Measurements from ENCODE around the gene PTPRK. TPM values are rescaled to one million over a fixed set of nuclear protein-coding genes. Genes with fewer than 3 reads are reported as not detected.

PTPRK gene
- total and polyA plus RNA-seq, 12 donors = 3.2 to 22.4 (median 15.0) TPM

GRCh38 chr6:128499079-128499731 lies 21.2 kb downstream of the PTPRK start:
- no peaks in the 10 kb centered on the region for H3K9me3 ChIP-seq (replicated peaks in 1 of 3)
- H3K4me1 ChIP-seq (replicated peaks in 1 of 2) = no peaks in the 10 kb centered on the region
- DNase-seq = no peak

GRCh38 chr6:128498234-128498633 lies 22.2 kb downstream of the PTPRK start:
- H3K27me3 ChIP-seq = no peaks in the 10 kb centered on the region
- TF ChIP-seq CTCF (IDR thresholded peaks at IDR 0.05) (no peak), POLR2A (IDR thresholded peaks at IDR 0.05) (no peak)
- DNase-seq = no peak
- intact Hi-C loops (cut with DNase I) = no loop called here
- H3K27ac ChIP-seq = no peak overlapping the region
- H3K4me3 ChIP-seq = no peak overlapping the region
- H3K4me1 ChIP-seq (replicated peaks in 1 of 2) = no peaks in the 10 kb centered on the region
- WGBS, 4 donors = 65 to 73% (median 68%) methylated on average over 2 of the region's 2 CpGs
- no peaks in the 10 kb centered on the region for H3K36me3 ChIP-seq (replicated peaks in 1 of 2)
- no peaks in the 10 kb centered on the region for H3K9me3 ChIP-seq (replicated peaks in 1 of 3)

More at GRCh38 chr6:128499079-128499731, 21.2 kb downstream of the PTPRK start:
- intact Hi-C loops (cut with DNase I) = no loop called here
- Histone ChIP-seq H3K4me3 (no peak overlapping the region), H3K36me3 (replicated peaks in 1 of 2) (no peaks in the 10 kb centered on the region), H3K27ac (no peak overlapping the region), H3K27me3 (no peaks in the 10 kb centered on the region)
- 74 to 83% (median 77%) methylated on average over 4 of the region's 4 CpGs for WGBS, 4 donors
- TF ChIP-seq CTCF (IDR thresholded peaks at IDR 0.05) (no peak), POLR2A (IDR thresholded peaks at IDR 0.05) (no peak)

GRCh38 chr6:128495536-128496333 lies 24.7 kb downstream of the PTPRK start:
- WGBS, 4 donors = 92 to 95% (median 94%) methylated on average over 6 of the region's 6 CpGs
- no peaks in the 10 kb centered on the region for H3K36me3 ChIP-seq (replicated peaks in 1 of 2)
- no peaks in the 10 kb centered on the region for H3K27me3 ChIP-seq
- TF ChIP-seq CTCF (IDR thresholded peaks at IDR 0.05) (no peak), POLR2A (IDR thresholded peaks at IDR 0.05) (no peak)
- intact Hi-C loops (cut with DNase I) = no loop called here
- no peak for DNase-seq
- H3K27ac ChIP-seq = no peak overlapping the region
- H3K4me3 ChIP-seq = no peak overlapping the region
- no peaks in the 10 kb centered on the region for H3K4me1 ChIP-seq (replicated peaks in 1 of 2)
- no peaks in the 10 kb centered on the region for H3K9me3 ChIP-seq (replicated peaks in 1 of 3)

- Histone ChIP-seq H3K9me3 (replicated peaks in 1 of 3) (no peaks in the 10 kb centered on the region), H3K4me1 (replicated peaks in 1 of 2) (no peaks in the 10 kb centered on the region), H3K4me3 (no peak overlapping the region), H3K36me3 (replicated peaks in 1 of 2) (no peaks in the 10 kb centered on the region), H3K27ac (no peak overlapping the region), H3K27me3 (no peaks in the 10 kb centered on the region)
- WGBS, 4 donors = 80 to 84% (median 81%) methylated on average over 5 of the region's 5 CpGs
- DNase-seq = no peak
- intact Hi-C loops (cut with DNase I) = no loop called here
- no peak for TF ChIP-seq POLR2A (IDR thresholded peaks at IDR 0.05)
- no peak for TF ChIP-seq CTCF (IDR thresholded peaks at IDR 0.05)
Measured at GRCh38 chr6:128494440-128494839, 26.0 kb downstream of the PTPRK start.
